GM23338 (cell line): ENCODE results near the gene ASPSCR1. TPM values are rescaled to one million over a fixed set of nuclear protein-coding genes. Genes with fewer than 3 reads are reported as not detected.

Experiments
- ATAC-seq: fragments of 200-7000 bp; cut with Tn5 transposase; 3 replicates; pipeline ENCODE4 v1.9.1; 2020
- DNase-seq: peaks from one replicate; pipeline ENCODE4 v3.0.0-alpha.2; 2015; ENCODE audit warnings: low spot score
- H2AFZ ChIP-seq: fragments of 200-600 bp; sonication (generic); 2 replicates; pipeline ENCODE4 v1.8.0; 2016; ENCODE audit warnings: antibody characterized with exemption, mild to moderate bottlenecking, moderate library complexity
- H3F3A ChIP-seq: fragments of 200-600 bp; sonication (generic); replicated peaks from 2 replicates; pipeline ENCODE4 v1.8.0; 2017; ENCODE audit warnings: antibody characterized with exemption, mixed run types, low read depth
- H3K27ac ChIP-seq: fragments of 200-600 bp; sonication (generic); 2 replicates; pipeline ENCODE4 v1.6.1; 2016; ENCODE audit warnings: low read depth
- H3K27me3 ChIP-seq: fragments of 200-600 bp; sonication (generic); 2 replicates; pipeline ENCODE4 v1.8.0; 2016; ENCODE audit warnings: mild to moderate bottlenecking, mixed run types, moderate library complexity; ENCODE audit not compliant: insufficient read depth
- H3K36me3 ChIP-seq: fragments of 200-600 bp; sonication (generic); 2 replicates; pipeline ENCODE4 v1.8.0; 2016; ENCODE audit warnings: mild to moderate bottlenecking; ENCODE audit not compliant: insufficient read depth
- H3K4me1 ChIP-seq: fragments of 200-600 bp; sonication (generic); 2 replicates; pipeline ENCODE4 v1.8.0; 2016; ENCODE audit warnings: mild to moderate bottlenecking, moderate library complexity; ENCODE audit not compliant: insufficient read depth
- H3K4me2 ChIP-seq: fragments of 200-600 bp; sonication (generic); 2 replicates; pipeline ENCODE4 v1.7.1; 2017; ENCODE audit warnings: mixed run types
- H3K4me3 ChIP-seq: fragments of 200-600 bp; sonication (generic); 2 replicates; pipeline ENCODE4 v1.6.1; 2016; ENCODE audit warnings: mixed run types
- H3K79me2 ChIP-seq: fragments of 200-600 bp; sonication (generic); replicated peaks from 2 replicates; pipeline ENCODE4 v1.8.0; 2017; ENCODE audit warnings: mild to moderate bottlenecking; ENCODE audit not compliant: insufficient read depth
- H3K9me2 ChIP-seq: fragments of 200-600 bp; sonication (generic); 2 replicates; pipeline ENCODE4 v1.8.0; 2017; ENCODE audit not compliant: insufficient read depth
- H4K20me1 ChIP-seq: fragments of 200-600 bp; sonication (generic); replicated peaks from 2 replicates; pipeline ENCODE4 v1.8.0; 2017; ENCODE audit warnings: mild to moderate bottlenecking; ENCODE audit not compliant: insufficient read depth
- H3K27ac Mint-ChIP-seq: 2 replicates; pipeline ENCODE4 v1.8.0; 2020; ENCODE audit warnings: inconsistent platforms, mild to moderate bottlenecking, moderate library complexity, mixed read lengths
- H3K27me3 Mint-ChIP-seq: 3 replicates; pipeline ENCODE4 v1.8.0; 2022; ENCODE audit warnings: low read depth, mild to moderate bottlenecking, moderate library complexity, mixed read lengths, inconsistent platforms; ENCODE audit not compliant: insufficient read depth, poor library complexity
- H3K36me3 Mint-ChIP-seq: 3 replicates; pipeline ENCODE4 v1.8.0; 2021; ENCODE audit warnings: low read depth, mild to moderate bottlenecking, inconsistent platforms, moderate library complexity, mixed read lengths
- H3K4me1 Mint-ChIP-seq: 3 replicates; pipeline ENCODE4 v1.8.0; 2020; ENCODE audit warnings: mild to moderate bottlenecking, inconsistent platforms, mixed read lengths
- H3K4me3 Mint-ChIP-seq: 3 replicates; pipeline ENCODE4 v1.8.0; 2021; ENCODE audit warnings: moderate library complexity, mild to moderate bottlenecking, inconsistent platforms, mixed read lengths
- H3K9me3 Mint-ChIP-seq: 3 replicates; pipeline ENCODE4 v1.8.0; 2020; ENCODE audit warnings: moderate library complexity, mild to moderate bottlenecking, inconsistent platforms, mixed read lengths
- CREB1 ChIP-seq: fragments of 250-450 bp; sonication (Bioruptor Pico); IDR thresholded peaks from 2 replicates; pipeline ENCODE4 v1.5.0; 2020; ENCODE audit warnings: low read depth, mild to moderate bottlenecking, moderate library complexity
- EZH2phosphoT487 ChIP-seq: fragments of 200-600 bp; sonication (generic); IDR thresholded peaks from one replicate; pipeline ENCODE4 v1.8.1; 2018; ENCODE audit warnings: antibody characterized with exemption; ENCODE audit not compliant: unreplicated experiment
- JUNB ChIP-seq: IDR thresholded peaks from one replicate; pipeline ENCODE4 v1.6.1; 2016; ENCODE audit warnings: antibody characterized with exemption; ENCODE audit not compliant: unreplicated experiment
- ZNF331 ChIP-seq: fragments of 250-450 bp; sonication (Bioruptor Pico); IDR thresholded peaks from 2 replicates; pipeline ENCODE4 v1.5.0; 2020; ENCODE audit warnings: low read depth, mild to moderate bottlenecking, moderate library complexity
- polyA plus RNA-seq: library from polyadenylated mRNA; unstranded; fragments of >200 nt; fragmentation: Nextera tagmentation; extraction: Ambion mirVana; gene quantifications from 2 replicates; pipeline ENCODE4 v1.2.1, GENCODE V29; 2016
- total RNA-seq: library from RNA; depleted of rRNA; stranded (reverse); fragments of >200 nt; shearing (Covaris generic); gene quantifications from 2 replicates; pipeline ENCODE4 v1.2.3, GENCODE V29; 2014
- TF ChIP-seq, protein P1 (sequence below), 2 experiments: fragments of 200-600 bp in 1 of 2; sonication (generic) in 1 of 2; conservative IDR thresholded peaks; 2 replicates each; pipeline versions ENCODE4 v1.5.1 to v1.6.1; 2016 to 2017; ENCODE audit warnings: antibody characterized with exemption in 2 of 2, low read depth in 2 of 2, mild to moderate bottlenecking in 2 of 2, moderate library complexity in 1 of 2
- TF ChIP-seq, protein P2 (sequence below): fragments of 250-450 bp; sonication (Bioruptor Pico); IDR thresholded peaks from 2 replicates; pipeline ENCODE4 v1.5.0; 2020; ENCODE audit warnings: mild to moderate bottlenecking, moderate library complexity

The ASPSCR1 gene
- total and polyA plus RNA-seq, 2 experiments from 2014 or later: 44.2 to 46.9 TPM

DNA sequence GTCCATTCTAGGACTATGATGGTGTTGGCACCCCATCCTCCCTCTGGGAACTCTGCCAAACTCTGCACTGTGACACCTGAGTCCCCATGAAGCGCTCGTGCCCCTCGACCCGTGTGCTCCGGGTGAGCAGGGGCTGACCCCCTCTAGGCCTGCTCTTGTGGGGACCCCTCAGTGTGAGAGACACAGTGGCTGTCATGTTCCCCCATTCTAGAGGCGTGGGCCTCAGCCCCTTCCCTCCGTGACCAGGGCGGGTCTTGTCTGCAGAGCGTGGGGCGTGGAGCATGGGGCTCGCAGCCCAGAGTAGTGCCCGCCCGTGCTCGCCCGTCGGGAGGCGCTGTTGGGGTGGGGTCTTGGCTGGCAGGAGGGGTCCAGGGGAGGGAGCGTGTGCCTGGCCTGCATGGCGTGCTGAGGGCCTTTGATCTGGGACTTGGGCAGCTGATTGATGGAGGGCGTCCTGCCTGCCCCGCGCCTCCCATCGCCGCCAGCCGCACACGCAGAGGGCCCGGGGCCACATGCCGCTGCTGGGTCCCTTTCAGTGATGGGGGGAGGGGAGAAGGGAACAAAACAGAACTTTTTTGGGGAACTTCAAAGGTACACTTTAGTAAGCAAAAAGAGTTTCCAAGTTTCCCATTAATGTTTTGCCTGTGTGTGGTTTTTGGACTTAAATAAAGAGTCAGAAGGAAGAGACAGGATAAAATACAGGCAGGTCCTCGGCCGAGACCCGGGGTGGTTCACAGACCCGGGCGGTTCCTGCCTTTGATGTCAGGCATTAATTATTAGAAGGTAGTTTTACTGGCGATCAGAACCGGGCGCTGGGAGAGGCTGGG is 22.8 kb downstream of the ASPSCR1 start:
- Mint-ChIP-seq H3K4me3 (no peak overlapping the region), H3K27ac (no peak overlapping the region), H3K27me3 (peaks cover 14% of the 10 kb centered on the region), H3K9me3 (no peaks in the 10 kb centered on the region), H3K36me3 (peaks cover 6% of the 10 kb centered on the region; the same call in 1 of the 3 replicates), H3K4me1 (peaks cover 2% of the 10 kb centered on the region; the same call in 1 of the 3 replicates)
- Histone ChIP-seq H3K36me3 (no peaks in the 10 kb centered on the region), H3F3A (0 out of 2 replicates have a peak, but pooled peaks cover 2% of the 10 kb centered on the region), H3K4me2 (no peak overlapping the region), H3K9me2 (no peaks in the 10 kb centered on the region), H3K27me3 (no peaks in the 10 kb centered on the region), H3K79me2 (no peaks in the 10 kb centered on the region), H3K27ac (no peak overlapping the region), H2AFZ (no peak overlapping the region), H3K4me1 (no peaks in the 10 kb centered on the region), H4K20me1 (0 out of 2 replicates have a peak, but pooled peaks cover 4% of the 10 kb centered on the region), H3K4me3 (no peak overlapping the region)
- DNase-seq (peak; percentile 44), ATAC-seq (peak; percentile 35)
- TF ChIP-seq EZH2phosphoT487 (no peak), ZNF331 (CRISPR knock-in tag) (no peak), CREB1 (CRISPR knock-in tag) (no peak), JUNB (no peak)
- TF ChIP-seq, protein P1, sequence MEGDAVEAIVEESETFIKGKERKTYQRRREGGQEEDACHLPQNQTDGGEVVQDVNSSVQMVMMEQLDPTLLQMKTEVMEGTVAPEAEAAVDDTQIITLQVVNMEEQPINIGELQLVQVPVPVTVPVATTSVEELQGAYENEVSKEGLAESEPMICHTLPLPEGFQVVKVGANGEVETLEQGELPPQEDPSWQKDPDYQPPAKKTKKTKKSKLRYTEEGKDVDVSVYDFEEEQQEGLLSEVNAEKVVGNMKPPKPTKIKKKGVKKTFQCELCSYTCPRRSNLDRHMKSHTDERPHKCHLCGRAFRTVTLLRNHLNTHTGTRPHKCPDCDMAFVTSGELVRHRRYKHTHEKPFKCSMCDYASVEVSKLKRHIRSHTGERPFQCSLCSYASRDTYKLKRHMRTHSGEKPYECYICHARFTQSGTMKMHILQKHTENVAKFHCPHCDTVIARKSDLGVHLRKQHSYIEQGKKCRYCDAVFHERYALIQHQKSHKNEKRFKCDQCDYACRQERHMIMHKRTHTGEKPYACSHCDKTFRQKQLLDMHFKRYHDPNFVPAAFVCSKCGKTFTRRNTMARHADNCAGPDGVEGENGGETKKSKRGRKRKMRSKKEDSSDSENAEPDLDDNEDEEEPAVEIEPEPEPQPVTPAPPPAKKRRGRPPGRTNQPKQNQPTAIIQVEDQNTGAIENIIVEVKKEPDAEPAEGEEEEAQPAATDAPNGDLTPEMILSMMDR (conservative IDR thresholded peaks at IDR 0.05; ENCODE audit: low read depth in 2 of 2): peak in 1 of 2 experiments; percentile 41; a peak in 2 of 4 replicates
- TF ChIP-seq, protein P2, sequence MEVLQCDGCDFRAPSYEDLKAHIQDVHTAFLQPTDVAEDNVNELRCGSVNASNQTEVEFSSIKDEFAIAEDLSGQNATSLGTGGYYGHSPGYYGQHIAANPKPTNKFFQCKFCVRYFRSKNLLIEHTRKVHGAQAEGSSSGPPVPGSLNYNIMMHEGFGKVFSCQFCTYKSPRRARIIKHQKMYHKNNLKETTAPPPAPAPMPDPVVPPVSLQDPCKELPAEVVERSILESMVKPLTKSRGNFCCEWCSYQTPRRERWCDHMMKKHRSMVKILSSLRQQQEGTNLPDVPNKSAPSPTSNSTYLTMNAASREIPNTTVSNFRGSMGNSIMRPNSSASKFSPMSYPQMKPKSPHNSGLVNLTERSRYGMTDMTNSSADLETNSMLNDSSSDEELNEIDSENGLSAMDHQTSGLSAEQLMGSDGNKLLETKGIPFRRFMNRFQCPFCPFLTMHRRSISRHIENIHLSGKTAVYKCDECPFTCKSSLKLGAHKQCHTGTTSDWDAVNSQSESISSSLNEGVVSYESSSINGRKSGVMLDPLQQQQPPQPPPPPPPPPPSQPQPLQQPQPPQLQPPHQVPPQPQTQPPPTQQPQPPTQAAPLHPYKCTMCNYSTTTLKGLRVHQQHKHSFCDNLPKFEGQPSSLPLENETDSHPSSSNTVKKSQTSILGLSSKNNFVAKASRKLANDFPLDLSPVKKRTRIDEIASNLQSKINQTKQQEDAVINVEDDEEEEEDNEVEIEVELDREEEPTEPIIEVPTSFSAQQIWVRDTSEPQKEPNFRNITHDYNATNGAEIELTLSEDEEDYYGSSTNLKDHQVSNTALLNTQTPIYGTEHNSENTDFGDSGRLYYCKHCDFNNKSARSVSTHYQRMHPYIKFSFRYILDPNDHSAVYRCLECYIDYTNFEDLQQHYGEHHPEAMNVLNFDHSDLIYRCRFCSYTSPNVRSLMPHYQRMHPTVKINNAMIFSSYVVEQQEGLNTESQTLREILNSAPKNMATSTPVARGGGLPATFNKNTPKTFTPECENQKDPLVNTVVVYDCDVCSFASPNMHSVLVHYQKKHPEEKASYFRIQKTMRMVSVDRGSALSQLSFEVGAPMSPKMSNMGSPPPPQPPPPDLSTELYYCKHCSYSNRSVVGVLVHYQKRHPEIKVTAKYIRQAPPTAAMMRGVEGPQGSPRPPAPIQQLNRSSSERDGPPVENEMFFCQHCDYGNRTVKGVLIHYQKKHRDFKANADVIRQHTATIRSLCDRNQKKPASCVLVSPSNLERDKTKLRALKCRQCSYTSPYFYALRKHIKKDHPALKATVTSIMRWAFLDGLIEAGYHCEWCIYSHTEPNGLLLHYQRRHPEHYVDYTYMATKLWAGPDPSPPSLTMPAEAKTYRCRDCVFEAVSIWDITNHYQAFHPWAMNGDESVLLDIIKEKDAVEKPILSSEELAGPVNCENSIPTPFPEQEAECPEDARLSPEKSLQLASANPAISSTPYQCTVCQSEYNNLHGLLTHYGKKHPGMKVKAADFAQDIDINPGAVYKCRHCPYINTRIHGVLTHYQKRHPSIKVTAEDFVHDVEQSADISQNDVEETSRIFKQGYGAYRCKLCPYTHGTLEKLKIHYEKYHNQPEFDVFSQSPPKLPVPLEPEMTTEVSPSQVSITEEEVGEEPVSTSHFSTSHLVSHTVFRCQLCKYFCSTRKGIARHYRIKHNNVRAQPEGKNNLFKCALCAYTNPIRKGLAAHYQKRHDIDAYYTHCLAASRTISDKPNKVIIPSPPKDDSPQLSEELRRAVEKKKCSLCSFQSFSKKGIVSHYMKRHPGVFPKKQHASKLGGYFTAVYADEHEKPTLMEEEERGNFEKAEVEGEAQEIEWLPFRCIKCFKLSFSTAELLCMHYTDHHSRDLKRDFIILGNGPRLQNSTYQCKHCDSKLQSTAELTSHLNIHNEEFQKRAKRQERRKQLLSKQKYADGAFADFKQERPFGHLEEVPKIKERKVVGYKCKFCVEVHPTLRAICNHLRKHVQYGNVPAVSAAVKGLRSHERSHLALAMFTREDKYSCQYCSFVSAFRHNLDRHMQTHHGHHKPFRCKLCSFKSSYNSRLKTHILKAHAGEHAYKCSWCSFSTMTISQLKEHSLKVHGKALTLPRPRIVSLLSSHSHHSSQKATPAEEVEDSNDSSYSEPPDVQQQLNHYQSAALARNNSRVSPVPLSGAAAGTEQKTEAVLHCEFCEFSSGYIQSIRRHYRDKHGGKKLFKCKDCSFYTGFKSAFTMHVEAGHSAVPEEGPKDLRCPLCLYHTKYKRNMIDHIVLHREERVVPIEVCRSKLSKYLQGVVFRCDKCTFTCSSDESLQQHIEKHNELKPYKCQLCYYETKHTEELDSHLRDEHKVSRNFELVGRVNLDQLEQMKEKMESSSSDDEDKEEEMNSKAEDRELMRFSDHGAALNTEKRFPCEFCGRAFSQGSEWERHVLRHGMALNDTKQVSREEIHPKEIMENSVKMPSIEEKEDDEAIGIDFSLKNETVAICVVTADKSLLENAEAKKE: no peak
